GM21528 (cell line): ENCODE measurements around the gene RPL36.

ENCODE experiments used
- ATAC-seq: cut with Tn5 transposase; IDR thresholded peaks from one replicate; pipeline ENCODE4 v1.9.1; 2021; ENCODE audit warnings: mild to moderate bottlenecking, moderate library complexity; ENCODE audit not compliant: unreplicated experiment, low FRiP score

Gene RPL36

GRCh38 chr19:5673752-5674151, 16.3 kb upstream of the RPL36 start:
- ATAC-seq = no peak

- no peak for ATAC-seq
These were observed 15.4 kb upstream of the RPL36 start for GRCh38 chr19:5674714-5675113.

GRCh38 chr19:5676105-5676771, 13.9 kb upstream of the RPL36 start:
- no peak for ATAC-seq

GRCh38 chr19:5676772-5677105, 13.4 kb upstream of the RPL36 start:
- ATAC-seq = no peak

GRCh38 chr19:5677136-5677535, 13.0 kb upstream of the RPL36 start:
- no peak for ATAC-seq

- ATAC-seq = no peak
These were observed 12.5 kb upstream of the RPL36 start for GRCh38 chr19:5677580-5677979.

- ATAC-seq = no peak
These were observed 11.9 kb upstream of the RPL36 start for GRCh38 chr19:5678071-5678718.

- no peak for ATAC-seq
These were observed 10.6 kb upstream of the RPL36 start for GRCh38 chr19:5679289-5680083.

GRCh38 chr19:5680084-5680436, 10.0 kb upstream of the RPL36 start:
- no peak for ATAC-seq

- peak; percentile 80 for ATAC-seq
These were observed 9.4 kb upstream of the RPL36 start, which contains the start of the genes HSD11B1L and MICOS13 for GRCh38 chr19:5680437-5681368. HSD11B1L (plus strand) TSS chr19:5681027; CDS start chr19:5684833, 3,806 bp downstream. MICOS13 (minus strand) TSS chr19:5680516; CDS start chr19:5680486, 30 bp downstream.

GRCh38 chr19:5681391-5682106, 8.5 kb upstream of the RPL36 start:
- no peak for ATAC-seq

- ATAC-seq = no peak
These were observed 8.0 kb upstream of the RPL36 start for GRCh38 chr19:5682107-5682482.

- no peak for ATAC-seq
These were observed 6.8 kb upstream of the RPL36 start for GRCh38 chr19:5683177-5683886.

GRCh38 chr19:5684694-5685430, 5.2 kb upstream of the RPL36 start:
- ATAC-seq = no peak

- no peak for ATAC-seq
These were observed 3.8 kb upstream of the RPL36 start for GRCh38 chr19:5686326-5686646.

- peak; percentile 43 for ATAC-seq
These were observed 3.3 kb upstream of the RPL36 start for GRCh38 chr19:5686647-5687359.

- no peak for ATAC-seq
These were observed 2.5 kb upstream of the RPL36 start for GRCh38 chr19:5687360-5688198.
